GM18519 (cell line): ENCODE data around the gene PLP1.
"Not testable (repeated sequence)": the region's sequence is repeated elsewhere in the genome, so short reads cannot be mapped to it uniquely, and the experiment has no call there.

Experiments
- ATAC-seq: cut with Tn5 transposase; IDR thresholded peaks from one replicate; pipeline ENCODE4 v1.9.1; 2021; ENCODE audit warnings: mild to moderate bottlenecking, moderate library complexity; ENCODE audit not compliant: unreplicated experiment, low FRiP score

The PLP1 gene, protein sequence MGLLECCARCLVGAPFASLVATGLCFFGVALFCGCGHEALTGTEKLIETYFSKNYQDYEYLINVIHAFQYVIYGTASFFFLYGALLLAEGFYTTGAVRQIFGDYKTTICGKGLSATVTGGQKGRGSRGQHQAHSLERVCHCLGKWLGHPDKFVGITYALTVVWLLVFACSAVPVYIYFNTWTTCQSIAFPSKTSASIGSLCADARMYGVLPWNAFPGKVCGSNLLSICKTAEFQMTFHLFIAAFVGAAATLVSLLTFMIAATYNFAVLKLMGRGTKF

DNA sequence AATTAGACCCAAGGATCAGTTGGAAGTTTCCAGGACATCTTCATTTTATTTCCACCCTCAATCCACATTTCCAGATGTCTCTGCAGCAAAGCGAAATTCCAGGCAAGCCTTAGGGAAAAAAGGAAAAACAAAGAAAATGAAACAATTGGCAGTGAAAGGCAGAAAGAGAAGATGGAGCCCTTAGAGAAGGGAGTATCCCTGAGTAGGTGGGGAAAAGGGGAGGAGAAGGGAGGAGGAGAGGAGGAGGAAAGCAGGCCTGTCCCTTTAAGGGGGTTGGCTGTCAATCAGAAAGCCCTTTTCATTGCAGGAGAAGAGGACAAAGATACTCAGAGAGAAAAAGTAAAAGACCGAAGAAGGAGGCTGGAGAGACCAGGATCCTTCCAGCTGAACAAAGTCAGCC, at the start of gene PLP1:
Gene PLP1 (plus strand): TSS at position 295 of the 400 bp plus-strand sequence. CDS start 156 bp downstream, outside the sequence.
- ATAC-seq, result no peak

DNA sequence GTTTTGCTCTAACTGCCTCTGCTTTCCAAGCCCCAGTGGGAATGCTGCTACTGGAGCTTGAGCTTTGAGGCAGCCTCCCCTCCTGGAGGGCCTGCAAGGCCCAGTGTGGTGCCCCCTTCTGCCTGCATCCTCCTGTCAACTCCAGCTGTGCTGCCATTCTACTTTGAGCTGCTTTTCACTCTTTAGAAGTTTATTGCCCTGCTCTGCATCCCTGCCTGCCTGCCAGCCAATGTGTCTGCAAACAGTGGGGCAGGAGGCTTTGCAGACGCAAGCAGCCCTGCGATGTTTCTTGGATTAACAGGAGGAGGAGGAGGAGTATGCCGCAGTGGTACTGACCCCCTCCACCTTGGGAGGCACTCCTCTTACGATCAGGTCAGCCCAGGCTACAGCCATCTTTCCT, 49.5 kb upstream of the PLP1 start:
- ATAC-seq, result no peak

DNA sequence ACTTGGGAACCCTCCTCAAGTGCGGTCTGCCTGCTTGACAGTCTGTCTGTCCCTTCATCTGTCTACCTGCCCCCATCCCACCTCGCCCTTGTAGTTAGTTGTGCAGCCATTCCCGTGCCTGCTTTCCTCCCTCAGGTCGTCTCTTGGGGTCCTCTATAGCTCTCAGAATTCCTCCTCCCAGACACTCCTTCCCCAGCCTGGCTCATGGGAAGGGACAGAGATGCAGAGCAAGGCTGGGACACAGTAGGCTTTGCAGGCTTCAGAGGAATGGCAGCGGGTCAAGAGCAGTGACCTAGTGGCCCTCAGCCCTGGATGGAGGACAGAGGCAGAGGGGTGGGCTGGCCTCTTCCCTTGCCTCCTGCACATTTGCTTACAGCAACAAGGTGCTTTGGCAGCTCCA, 47.6 kb upstream of the PLP1 start:
- no peak for ATAC-seq

DNA sequence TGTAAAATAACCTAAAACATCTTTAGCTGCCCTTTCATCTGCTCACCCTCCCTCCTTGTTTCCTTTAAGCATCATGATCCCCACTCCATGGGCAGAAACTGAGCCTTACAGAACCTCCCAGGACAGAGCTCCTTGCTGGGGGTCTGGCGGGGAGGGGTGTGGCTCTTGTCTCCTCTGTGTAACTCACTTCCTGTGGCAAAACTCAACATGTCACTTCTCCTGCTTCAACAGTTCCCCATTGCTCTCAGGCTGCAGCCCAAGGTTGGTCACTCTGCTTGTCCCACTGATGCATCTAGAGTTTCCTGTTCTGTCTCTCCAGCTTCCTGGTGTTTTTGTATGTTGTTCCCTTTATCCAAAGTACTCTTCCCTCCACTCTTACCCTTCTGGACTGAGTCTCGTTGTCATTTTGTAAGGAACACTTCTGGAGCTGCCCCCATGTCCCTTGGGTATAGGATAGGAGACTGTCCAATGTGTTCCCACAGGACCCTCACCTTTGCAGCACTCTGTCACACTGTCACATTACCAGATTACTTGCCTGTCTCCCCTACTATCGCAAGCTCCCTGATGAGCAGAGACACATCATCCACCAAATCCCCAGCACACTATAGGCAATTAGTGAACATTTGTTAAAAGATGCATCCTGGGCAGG, 46.4 kb upstream of the PLP1 start:
- no peak for ATAC-seq

DNA sequence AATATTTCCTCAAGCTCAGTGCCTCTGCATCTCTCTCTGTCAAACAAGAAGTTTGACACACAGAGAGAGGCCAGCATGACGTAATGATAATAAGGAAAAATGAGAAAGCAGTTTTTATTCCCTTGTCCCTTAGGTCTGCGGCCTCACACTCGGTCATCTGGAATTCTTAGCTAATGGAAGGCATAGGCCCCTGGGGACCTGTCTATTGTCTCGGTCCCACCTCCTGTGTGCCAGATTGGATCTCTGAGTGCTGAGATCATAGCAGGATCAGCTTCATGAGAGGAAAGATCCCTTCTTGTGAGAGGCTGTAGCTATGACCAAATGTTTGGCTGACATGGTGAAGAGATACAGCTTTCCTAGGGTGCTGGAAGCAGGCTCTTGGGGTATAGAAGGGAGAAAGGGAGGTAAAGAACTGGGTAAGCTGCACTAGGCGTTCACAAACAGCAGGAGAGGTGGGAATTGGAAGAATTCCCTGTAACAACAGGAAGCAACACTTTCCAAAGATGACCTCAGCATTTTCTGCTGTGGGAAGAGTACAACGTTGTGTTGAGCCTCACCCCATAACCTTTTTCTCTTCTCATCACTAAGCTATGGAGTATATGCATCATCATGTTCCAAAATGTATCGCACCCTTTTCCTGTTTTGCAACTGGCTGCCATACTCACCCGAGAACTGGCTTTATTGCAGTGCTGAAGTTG, 45.7 kb upstream of the PLP1 start:
- ATAC-seq, result no peak

DNA sequence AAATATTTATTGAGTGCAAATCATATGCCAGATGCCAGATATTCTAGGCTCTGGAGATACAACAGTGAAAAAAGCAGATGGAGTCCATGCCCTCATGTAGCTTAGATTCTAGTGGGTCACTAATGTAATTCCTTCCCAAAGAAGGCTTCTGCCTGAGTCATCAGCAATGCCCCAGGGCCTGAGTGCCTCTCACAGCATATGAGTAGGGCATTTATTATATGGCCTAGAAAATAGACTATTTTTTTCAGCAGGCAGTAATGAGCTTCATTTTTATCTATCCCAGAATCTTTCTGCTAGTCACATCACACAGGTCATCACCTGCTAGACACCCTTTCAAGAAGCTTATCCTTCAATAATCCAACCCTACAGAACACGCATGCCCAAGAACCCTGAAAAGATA, 43.6 kb upstream of the PLP1 start:
- ATAC-seq, result no peak

DNA sequence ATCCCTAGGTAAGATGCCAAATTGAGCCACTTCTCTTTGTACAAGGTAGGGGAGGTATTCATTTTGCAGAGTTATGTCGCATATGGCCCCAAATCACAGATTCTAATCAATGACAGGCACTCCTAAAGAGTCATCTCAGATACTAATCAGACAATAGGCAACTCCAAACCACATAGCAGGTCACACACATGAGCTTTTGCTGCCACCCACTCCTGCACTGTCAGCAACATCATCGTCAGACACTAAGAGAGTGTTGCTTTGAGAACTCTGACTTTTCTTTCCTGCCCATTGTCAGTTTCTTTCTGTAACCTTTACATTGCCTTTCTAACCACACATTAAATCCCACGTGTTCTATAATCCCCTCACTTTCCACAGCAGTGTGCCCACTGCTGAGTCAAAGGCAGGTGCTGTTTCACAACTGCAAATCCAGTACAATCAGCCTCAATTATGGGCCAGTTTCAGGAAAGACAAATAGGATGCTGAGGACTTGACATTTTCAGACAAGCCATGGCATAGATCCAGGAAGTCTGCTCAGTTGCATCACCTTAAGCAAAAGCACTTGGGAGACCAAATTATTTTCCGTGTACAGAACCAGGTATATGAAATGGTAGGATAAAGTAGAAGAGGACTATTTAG, 42.4 kb upstream of the PLP1 start:
- ATAC-seq, result no peak

DNA sequence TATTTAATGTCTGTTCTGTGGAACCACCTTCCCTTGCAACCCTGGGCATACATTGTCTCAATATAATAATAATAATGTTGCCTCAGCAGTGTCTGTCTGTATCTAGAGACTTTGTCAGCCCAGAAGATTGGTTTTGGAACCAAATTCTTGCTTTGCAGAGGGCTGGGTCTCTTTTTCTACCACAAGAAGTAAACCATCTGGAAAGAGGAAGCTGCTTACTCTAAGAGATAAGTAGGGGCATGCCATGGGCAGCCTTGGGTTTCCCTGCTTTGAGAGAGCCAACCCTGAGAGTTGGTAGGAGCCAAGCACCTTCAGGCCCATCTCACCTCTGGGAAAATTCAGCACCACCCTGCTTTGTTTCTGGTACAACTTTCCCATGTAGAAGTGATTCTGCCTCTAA, 38.9 kb upstream of the PLP1 start:
- ATAC-seq, result no peak

DNA sequence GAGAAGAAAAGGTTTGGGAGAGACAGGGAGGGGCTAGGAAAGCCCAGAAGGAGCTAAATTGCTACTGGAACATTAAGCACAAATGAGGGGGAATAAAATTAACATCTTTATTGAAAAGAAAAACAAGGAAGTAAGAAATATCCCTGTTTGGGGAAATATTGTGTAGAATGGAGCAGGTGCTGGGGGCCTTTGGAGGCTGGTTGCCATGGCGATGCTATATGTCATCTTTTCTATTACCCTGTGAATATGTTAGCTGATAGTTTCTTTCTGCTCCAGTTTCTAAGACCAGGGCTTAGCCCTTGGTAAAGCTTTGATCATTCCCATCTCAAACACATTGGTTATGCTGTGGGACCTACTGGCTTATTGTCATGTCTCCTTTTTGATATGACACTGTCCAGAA, 37.2 kb upstream of the PLP1 start:
- no peak for ATAC-seq

DNA sequence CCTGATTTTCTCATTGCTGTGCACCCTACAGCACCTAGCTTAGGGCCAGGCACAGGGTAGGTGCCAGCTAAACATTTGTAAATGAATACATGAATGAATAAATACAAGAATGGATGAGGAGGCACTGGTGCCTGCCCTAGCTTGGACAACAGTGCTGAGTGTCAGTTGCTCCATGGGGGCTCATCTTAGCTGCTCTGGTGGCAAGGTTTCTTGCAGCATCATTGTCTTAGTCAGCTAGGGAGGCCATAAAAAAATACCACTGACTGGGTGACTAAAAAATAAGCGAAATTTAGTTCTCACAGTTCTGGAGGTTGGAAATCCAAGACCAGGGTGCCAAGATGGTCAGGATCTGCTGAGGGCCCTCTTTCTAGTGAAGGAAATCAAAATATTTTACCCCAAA, 34.8 kb upstream of the PLP1 start:
- no peak for ATAC-seq

DNA sequence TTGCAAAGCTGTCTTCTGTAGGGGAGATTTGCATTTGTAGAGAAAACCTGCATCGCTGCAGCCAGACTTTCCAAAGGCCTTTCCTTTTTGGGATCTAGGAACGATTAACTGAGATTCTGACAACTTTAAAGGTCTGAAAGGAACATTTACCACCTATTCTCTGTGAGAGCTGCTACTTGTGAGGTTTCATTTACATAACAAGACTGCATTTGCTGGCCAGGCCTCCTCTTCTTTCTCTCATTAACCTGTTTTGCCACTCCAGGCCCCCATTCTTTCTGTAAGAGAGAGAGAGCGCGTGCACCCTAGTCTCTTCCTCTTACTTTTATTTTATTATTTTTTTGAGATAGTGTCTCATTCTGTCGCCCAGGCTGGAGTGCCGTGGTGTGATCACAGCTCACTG, 34.3 kb upstream of the PLP1 start:
- no peak for ATAC-seq

DNA sequence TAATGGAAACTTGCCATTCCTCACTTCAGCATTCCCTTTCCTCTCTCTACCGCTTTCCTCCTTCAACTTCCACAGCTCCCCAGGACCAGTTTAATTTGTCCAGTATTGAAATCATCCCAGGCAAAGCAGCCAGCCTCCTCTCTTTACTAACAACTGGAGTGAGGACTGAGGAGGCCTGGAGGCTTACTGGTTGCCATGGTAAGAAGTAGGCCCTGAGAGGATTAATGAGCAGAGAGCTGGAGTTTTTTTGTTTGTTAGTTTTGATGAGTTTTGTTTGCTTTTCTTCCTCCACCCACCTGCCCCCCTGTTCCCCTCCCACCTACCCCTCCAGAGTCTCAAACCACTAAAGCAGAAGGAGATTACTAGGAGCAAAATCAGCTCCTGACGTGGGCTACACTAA, 29.5 kb upstream of the PLP1 start:
- no peak for ATAC-seq

DNA sequence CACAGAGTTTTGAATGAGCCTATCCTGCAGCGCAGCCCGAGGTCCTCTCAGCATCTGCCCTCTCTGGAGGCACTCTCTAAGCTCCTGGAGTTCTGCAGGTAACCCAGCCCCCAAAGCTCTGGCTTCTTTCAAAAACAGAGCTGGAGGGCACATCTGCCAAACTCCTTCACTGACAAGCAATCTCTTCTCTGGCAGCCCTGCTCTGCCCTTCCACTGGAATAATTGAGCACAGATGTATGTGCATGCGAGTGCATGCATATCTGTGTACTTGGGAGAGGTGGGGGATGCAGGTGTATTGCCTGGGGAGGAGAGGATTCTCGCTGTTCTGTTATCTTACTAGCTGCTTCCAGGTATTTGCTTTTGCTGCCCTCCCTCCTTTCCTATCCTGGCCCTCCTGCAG, 22.2 kb upstream of the PLP1 start:
- ATAC-seq, result no peak

DNA sequence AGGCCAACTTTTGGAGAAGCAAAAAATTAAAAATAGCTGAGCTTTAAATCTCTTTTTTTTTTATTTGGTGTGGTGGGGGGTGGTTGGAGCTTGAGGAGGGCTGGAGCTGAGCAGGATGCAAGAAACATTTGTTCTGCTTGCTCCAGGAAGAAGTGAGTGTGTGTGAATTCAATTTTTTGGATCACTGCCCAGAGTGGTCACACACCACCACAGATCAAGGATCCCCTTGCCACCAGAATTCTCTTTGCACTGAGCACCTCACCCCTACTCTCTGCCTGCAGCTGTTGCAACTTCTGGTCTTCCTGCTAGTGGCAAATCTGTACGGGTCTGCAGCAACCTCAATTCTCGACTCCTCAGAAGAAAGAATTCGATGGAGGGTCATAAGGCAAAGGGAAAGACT, 19.9 kb upstream of the PLP1 start:
- ATAC-seq, result no peak

DNA sequence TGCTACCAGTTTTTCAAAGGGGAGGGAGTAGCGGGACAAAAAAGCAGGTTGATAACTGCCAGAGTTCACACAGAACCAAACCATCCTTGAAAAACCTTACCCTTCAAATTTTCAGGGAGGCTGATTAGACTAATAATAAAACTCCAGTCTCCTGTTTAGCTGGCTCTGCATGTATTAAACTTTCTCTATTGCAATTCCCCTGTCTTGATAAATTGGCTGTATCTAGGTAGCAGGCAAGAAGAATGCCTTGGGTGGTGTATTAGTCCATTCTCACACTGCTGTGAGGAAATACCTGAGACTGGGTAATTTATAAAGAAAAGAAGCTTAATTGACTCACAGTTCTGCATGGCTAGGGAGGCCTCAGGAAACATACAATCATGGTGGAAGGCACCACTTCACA, 18.1 kb upstream of the PLP1 start:
- no peak for ATAC-seq

DNA sequence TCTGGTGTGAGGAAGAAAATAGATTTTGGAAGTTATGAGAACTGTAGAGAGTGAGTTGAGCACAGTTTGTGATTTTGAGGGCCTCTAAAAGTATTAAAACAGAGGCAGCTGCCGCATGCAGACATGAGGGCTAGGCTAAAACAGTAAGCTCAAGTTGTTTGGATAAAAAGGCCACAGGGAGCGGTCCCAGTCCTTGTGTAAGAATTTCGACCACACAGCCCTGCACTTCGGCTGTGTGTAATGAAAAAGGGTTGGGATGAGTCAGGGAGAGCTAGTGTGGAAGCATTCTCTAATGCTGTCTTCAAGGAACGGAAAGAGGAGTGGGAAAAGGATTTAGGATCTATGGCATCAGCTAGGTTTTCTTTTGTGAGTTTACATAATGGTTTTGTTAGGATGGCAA, 13.1 kb upstream of the PLP1 start:
- not testable (repeated sequence) for ATAC-seq

DNA sequence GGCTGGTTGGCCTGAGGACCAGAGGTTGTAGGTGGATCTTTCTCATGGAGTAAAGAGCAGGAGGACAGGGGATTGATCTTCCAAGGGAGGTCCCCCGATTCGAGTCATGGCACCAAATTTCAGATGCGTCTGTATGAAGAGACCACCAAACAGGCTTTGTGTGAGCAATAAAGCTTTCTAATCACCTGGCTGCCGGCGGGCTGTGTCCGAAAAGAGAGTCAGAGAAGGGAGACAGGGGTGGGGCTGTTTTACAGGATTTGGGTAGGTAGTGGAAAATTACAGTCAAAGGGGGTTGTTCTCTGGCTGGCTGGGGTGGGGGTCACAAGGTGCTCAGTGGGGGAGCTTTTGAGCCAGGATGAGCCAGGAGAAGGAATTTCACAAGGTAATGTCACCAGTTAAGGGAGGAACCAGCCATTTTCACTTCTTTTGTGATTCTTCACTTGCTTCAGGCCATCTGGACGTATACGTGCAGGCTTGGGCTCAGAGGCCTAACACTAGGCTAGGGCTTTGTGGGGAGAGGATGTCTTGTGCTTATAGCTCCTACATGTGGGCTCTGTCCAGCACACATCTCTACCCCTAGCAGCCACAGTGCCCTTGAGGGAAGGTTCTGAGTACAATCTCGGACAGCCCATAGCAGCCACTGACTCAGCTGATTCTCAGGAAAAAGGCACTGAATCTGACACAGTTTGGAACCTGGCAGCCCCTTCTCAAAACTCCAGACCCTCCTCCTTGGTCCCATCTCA, 9.7 kb upstream of the PLP1 start:
- not testable (repeated sequence) for ATAC-seq

DNA sequence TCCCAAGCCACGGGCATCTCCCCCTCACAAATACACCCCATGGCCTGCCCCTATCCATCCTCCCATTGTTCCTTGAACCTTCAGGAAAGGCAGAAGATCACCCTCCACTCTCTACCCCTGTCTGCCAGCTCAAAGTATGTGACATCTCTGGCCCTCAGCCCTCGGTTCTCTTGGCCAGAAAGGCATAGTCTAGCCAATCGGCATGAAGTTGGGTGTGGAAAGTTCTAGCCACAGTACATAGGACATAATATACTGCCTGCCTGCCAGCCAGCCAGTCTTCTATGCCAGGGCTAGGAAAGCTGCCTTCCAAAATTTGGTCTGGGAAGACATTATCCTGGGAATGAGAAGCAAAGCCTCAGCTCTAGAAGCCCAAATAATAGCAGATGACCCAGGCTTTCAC, 3.2 kb upstream of the PLP1 start:
- ATAC-seq, result no peak

DNA sequence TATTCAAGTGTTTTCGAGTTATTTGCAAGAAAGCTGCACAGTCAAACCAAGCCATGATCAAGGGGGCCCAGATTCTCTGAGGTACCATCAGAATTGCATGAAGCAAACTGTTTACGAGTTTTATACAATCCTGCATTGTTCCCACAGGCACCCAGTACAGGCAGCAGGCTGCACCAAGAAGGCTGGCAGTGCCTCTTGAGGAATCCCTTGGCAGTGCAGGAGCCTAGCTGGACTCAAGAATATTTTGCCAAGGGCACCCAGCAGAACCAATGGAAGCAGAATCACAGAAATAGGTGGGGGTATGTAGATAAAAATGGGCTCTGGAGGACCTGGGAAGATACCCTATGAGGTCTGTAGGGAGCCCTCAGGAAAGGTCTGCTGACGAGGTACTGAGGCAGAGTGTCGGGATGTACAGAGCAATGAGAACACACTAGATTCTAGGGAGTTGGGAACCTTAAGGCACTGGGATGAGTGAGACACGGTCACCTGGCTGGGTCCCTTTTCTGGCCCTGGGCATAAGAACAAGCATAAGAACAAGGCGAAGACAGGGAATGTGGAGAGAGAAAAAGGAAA, 2.5 kb upstream of the PLP1 start:
- ATAC-seq, result no peak

DNA sequence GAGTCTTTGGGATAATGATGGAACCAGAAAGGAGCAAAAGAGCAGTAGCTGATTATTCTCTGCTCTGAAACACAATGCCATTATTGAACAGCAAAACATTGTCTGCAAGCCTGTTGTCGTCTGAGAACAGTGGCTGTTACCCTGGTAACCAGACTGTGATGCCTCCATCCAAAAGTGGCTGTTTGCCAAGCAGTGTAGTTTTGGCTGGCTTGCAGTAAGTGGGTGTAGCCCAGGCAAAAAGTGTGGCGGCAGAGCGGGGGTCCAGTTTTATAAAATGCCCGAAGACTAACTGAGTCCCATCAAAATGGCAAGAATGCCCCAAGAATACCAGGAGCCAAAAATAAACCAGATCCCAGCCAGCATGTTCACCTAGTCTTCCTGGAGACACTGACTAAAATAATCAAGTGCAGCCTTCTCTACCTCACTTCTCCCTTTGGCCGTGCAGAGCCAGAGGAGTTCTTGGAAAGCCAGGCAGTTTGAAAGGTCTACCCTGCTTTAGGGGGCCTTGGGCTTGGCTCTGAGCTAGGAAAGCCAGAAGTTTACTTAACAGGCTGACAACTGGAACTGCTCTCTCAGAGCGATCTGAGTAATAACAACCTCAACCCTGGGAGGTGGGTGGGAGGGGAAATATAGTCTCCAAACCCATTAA, 2.6 kb downstream of the PLP1 start:
- ATAC-seq, result no peak
